ENCODE data around the gene HES2.
A peak's percentile ranks its signal among the peaks of the same experiment; 100 is the strongest.
"Not testable (repeated sequence)": the region's sequence is repeated elsewhere in the genome, so short reads cannot be mapped to it uniquely, and the experiment has no call there.

The HES2 gene

DNA sequence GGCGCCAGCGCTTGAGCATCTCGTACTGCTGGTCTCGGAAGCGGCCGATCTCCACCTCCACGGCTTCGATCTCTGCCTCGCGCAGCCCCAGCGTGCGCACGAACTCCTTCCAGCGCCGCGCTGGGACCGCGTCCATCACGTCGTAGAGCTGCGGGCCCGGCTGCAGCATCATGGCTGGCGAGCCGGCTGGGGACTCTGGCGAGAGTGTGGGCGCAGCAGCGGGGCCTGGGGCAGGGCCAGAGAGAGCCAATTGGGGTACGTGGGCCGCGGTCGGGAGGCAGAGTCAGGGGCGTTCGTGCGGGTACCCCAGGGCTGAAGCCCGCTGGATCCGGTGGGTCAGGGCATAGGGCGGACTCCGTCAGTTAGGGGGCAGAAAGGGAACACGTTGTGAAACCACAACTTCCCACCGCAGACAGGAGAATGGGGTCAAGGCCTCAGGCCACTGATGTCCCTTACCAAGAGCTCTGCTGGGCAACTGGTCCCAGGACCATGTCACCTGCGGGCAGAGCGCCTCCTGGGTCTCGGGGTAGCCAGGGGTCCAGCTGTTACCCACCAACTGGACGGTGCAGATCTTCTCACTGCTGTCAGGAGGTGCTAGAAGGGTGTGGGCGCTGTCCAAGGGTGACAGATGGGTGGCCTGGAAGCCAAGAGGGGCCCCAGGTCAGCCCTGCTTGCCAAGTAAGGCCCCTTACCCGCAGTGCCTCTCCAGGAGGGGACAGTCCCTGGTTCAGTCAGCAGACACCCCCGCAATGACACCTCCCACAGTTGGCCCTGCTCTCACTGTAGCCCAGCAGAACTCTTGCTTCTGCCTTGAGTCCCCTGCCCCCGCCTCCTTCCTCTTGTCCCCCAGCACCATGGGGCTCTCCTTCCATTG lies 42.1 kb upstream of the HES2 start:
- Histone ChIP-seq H3K9me3 (ENCODE audit: control insufficient read depth, low read length) (no peaks in the 10 kb centered on the region), H3K4me1 (ENCODE audit: control insufficient read depth, insufficient read depth, low read length) (peaks cover 10% of the 10 kb centered on the region), H3K4me3 (ENCODE audit: low read length) (no peak overlapping the region), H3K36me3 (ENCODE audit: control insufficient read depth, insufficient read depth, low read length) (no peaks in the 10 kb centered on the region), H3K9ac (ENCODE audit: low read length) (no peak overlapping the region), H3K27me3 (ENCODE audit: control insufficient read depth, insufficient read depth, low read length) (peaks cover 33% of the 10 kb centered on the region)

DNA sequence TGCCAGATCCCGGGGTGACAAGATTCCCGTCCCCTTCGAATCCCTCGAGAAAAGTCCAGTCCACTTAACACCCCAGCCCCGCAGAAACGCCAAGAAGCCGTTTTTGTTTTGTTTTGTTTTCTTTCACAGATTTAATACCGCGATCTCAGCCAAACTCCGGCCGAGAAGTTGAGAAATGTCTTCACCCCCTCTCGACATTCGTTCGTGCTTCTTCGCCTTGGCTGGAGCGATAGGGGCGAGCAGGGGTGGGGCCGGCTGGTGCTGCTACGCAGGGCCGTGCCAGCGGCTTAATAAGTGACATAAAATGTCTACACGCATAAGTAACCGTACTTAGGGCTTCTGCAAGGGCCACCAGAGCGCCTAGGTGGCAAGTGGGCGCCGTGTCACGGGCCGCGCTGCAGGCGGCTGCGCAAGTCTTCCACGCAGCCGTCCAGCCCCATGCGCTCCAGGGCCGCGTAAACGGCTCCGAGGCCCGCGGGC lies 41.4 kb upstream of the HES2 start:
- H3K36me3 ChIP-seq (ENCODE audit: control insufficient read depth, insufficient read depth, low read length): no peaks in the 10 kb centered on the region
- peak overlapping the region; percentile 47 for H3K9ac ChIP-seq (ENCODE audit: low read length)
- no peak overlapping the region for H3K4me3 ChIP-seq (ENCODE audit: low read length)
- peaks cover 36% of the 10 kb centered on the region for H3K27me3 ChIP-seq (ENCODE audit: control insufficient read depth, insufficient read depth, low read length)
- peaks cover 10% of the 10 kb centered on the region for H3K4me1 ChIP-seq (ENCODE audit: control insufficient read depth, insufficient read depth, low read length)
- no peaks in the 10 kb centered on the region for H3K9me3 ChIP-seq (ENCODE audit: control insufficient read depth, low read length)

DNA sequence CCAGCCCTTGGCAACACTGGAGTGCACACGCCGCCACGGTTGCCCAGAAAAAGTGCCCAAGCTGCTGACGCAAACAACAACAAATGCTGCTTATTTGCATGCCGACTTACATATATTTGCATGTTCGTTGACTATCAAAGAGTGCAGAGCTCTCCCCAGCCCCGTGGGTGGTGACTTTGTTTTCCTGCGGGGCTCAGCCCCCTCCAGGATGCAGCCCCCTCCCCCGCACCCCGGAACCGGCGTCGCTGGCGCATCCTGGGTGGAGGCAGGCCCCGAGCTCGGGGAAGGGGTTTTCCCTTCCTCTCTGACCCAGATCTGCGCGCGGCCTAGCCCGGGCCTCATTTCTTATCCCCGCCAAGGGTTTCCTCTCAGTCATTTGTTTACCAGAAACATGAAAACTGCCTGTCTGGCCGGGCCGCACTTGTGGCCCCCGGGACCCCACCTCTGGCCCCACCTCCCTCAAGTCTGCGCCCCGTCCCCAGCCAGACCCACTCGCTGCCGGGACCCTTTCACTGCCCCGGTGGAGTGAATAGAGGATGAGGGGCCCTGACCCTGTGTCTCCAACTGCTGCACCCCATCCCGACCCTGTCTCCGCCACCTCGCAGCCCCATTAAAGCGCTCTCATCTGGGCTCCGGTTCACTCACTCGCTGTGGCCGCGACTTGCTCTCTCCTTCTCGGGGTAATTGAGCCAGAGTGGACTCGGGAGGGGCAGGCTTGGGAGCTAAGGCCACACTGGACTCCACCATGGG lies 40.8 kb upstream of the HES2 start:
- peaks cover 10% of the 10 kb centered on the region for H3K4me1 ChIP-seq (ENCODE audit: control insufficient read depth, insufficient read depth, low read length)
- no peaks in the 10 kb centered on the region for H3K36me3 ChIP-seq (ENCODE audit: control insufficient read depth, insufficient read depth, low read length)
- H3K9me3 ChIP-seq (ENCODE audit: control insufficient read depth, low read length): no peaks in the 10 kb centered on the region
- no peak overlapping the region for H3K4me3 ChIP-seq (ENCODE audit: low read length)
- peaks cover 38% of the 10 kb centered on the region for H3K27me3 ChIP-seq (ENCODE audit: control insufficient read depth, insufficient read depth, low read length)
- peak overlapping the region; percentile 47 for H3K9ac ChIP-seq (ENCODE audit: low read length)

DNA sequence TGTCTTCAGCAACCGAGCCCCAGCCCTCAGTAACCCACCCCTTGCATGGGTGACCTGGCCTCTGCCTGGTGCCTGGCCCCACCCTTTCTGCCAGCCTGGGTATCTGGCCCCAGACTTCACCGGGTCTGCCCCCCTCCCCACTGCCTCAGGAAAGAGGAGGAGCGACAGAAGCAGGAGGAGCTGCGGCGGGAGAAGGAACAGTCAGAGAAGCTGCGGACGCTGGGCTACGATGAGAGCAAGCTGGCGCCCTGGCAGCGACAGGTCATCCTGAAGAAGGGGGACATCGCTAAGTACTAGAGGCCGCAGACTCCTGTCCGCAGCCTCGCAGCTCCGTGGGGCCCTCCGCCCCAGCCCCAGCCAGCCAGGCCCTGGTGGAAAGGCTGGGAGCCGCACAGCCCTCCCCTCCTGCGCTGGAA lies 40.1 kb upstream of the HES2 start:
- H3K9me3 ChIP-seq (ENCODE audit: control insufficient read depth, low read length): no peaks in the 10 kb centered on the region
- H3K36me3 ChIP-seq (ENCODE audit: control insufficient read depth, insufficient read depth, low read length): no peaks in the 10 kb centered on the region
- peaks cover 43% of the 10 kb centered on the region for H3K27me3 ChIP-seq (ENCODE audit: control insufficient read depth, insufficient read depth, low read length)
- H3K4me3 ChIP-seq (ENCODE audit: low read length): no peak overlapping the region
- peaks cover 10% of the 10 kb centered on the region for H3K4me1 ChIP-seq (ENCODE audit: control insufficient read depth, insufficient read depth, low read length)
- H3K9ac ChIP-seq (ENCODE audit: low read length): peak overlapping the region; percentile 2

DNA sequence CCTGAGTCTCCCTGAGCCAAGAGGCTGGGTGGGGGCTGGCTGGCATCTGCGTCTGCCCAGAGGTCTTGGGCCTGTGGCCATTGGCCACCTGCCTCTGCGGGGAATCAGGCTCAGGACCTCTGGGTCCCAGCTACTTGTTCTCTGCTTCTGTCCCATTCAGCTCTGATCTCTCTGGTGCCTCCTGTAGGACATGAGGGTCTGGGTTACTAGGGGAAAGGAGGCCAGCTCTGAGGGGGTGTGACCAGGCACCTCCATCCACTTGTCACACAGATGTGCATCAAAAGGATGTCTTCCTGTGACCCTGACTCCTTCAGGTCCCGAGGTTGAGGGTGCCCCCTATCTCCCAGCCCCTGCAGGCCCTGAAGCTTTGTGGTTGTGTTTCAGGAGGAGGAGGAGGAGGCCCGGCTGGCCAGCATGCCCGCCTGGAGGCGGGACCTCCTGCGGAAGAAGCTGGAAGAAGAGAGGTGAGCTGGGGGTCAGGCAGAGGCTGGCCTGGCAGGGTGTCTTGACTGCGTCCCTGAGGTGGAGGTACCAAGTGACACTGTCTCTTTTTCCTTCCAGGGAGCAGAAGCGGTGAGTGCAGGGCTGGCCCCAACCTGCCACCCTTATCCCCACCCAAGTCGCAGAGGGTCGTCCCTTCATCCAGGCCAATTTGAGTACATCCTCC lies 37.2 kb upstream of the HES2 start:
- Histone ChIP-seq H3K27me3 (ENCODE audit: control insufficient read depth, insufficient read depth, low read length) (peaks cover 58% of the 10 kb centered on the region), H3K4me1 (ENCODE audit: control insufficient read depth, insufficient read depth, low read length) (peaks cover 6% of the 10 kb centered on the region)

DNA sequence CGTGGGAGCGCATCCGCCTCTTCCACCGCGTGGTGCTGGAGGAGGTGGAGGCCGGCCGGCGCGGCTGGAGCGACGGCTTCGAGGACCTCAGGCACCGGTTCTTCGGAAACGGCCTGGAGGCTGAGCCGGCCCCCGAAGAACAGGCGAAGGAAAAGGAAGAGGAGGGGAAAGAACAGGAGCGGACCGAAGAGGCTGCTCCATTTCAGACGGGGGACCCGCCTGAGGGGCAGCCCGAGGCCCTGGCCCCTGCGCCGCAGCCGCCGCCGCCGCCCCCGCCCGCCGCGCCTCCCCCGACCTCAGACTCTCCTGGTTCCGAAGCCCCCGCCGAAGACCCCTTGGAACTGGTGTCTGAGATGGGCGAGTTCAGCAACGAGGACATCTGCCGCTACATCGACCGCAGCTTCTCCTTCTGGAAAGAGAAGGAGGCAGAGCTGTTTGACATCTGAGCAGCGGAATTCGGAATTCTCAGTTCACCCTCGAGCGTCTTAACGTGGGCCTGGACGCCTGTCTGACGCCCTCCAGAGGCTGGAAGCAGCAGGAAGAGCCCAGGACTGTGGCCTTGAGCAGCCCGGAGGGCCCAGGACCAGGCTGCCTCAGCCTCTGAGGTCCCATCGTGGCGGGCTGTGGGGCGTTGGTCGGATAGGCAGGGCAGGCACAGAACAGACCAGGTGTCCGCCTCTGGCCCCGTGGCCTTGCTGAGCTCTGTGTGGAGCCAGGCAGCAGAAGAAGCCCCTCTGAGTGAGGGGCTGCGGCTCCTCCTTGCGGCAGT lies 36.2 kb upstream of the HES2 start:
- H3K9me3 ChIP-seq (ENCODE audit: control insufficient read depth, low read length); H3K4me3 ChIP-seq (ENCODE audit: low read length); H3K36me3 ChIP-seq (ENCODE audit: control insufficient read depth, insufficient read depth, low read length); H3K9ac ChIP-seq (ENCODE audit: low read length): not testable (repeated sequence)
- H3K27me3 ChIP-seq (ENCODE audit: control insufficient read depth, insufficient read depth, low read length): peaks cover 57% of the 10 kb centered on the region
- H3K4me1 ChIP-seq (ENCODE audit: control insufficient read depth, insufficient read depth, low read length): peaks cover 11% of the 10 kb centered on the region

More for the DNA sequence above, 37.2 kb upstream of the HES2 start:
- H3K36me3 ChIP-seq (ENCODE audit: control insufficient read depth, insufficient read depth, low read length): no peaks in the 10 kb centered on the region
- H3K9ac ChIP-seq (ENCODE audit: low read length): no peak overlapping the region
- H3K4me3 ChIP-seq (ENCODE audit: low read length): no peak overlapping the region
- no peaks in the 10 kb centered on the region for H3K9me3 ChIP-seq (ENCODE audit: control insufficient read depth, low read length)

DNA sequence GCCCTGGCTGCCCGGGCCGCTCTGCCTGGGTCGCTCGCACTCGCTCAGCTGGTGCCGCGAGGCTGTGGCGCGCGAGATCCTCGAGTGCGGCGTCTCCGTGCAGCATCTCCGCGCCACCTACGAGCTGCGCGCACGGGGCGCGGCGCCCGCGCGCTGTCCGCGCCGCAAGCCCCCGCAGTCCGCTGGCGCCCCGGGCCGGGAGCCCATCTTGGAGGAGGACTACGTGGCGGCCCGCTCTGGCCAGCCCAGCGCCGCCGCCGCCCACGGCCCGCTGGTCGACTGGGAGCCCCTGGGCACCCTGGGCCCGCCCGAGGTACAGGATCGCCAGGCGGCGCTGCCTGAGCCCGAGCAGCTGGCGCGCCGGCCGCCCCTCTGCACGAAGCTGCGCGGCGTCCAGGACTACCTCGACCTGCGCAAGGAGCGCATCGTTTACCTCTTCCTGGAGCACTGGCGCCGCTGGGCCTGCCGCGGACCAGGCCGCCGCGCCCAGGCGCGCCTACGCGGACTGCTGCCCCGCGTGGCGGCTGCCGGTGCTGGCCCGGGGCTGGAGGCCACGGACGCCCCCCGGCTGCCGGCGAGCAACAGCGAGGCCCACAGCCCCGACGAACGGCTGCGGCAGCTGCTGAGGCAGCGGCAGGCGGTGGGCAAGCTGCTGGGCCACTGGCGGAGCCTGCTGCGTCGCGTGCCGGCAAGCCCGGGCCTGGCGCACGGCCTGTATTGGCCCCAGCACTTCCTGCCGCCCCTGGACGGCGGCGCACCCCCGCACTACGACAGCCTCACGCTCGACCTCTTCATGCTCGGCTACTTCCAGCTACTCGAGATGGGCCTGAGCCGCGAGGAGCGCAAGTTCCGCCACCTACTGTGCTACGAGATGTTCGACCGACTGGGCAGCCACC lies 35.4 kb upstream of the HES2 start:
- Histone ChIP-seq H3K36me3 (ENCODE audit: control insufficient read depth, insufficient read depth, low read length) (no peaks in the 10 kb centered on the region), H3K27me3 (ENCODE audit: control insufficient read depth, insufficient read depth, low read length) (peaks cover 52% of the 10 kb centered on the region), H3K9me3 (ENCODE audit: control insufficient read depth, low read length) (no peaks in the 10 kb centered on the region), H3K4me3 (ENCODE audit: low read length) (no peak overlapping the region), H3K9ac (ENCODE audit: low read length) (no peak overlapping the region), H3K4me1 (ENCODE audit: control insufficient read depth, insufficient read depth, low read length) (peaks cover 17% of the 10 kb centered on the region)

DNA sequence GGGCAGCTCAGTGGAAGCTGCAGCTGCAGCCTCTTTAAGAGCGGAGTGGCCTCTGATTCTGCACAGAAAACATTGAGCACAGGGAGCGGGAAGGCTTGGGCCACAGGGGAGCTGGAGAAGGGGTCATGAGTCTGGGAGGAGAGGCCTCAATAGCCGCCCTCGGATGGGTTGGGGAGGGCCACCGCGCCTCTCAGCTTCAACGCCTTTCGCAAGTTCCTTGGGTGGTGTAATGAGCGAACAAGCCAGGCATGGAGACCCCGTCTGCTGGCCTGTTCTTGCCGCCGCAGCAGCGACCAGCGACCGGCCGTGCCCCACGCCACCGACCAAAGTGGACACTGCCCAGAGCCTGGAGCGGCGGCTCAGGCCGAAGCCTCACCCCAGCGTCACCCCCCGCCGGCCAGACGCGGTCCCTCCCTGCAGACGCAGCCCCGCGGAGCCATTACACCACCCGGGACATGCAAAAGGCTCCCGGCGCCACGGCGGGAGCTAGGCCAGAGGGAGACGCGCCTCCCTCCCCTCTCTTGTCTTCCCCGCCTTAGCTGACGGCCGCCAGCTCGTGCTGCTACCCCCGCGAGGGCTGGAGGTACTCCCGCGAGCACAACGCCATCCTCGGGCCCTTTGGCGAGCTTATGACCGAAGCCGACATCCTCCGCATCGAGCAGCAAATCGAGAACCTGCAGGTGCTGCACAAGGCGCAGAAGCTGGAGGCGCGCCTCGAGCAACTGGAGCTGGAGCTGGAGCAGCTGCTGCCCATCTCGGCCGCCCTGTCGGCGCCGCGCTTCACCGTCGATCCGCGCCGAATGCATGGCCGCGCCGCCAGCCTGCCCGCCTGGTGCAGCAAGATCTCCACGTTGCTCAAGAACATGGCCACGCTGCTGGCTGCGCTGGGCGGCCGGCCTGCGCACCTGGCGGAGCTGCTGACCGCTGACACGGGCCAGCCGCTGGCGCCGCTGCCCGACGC lies 34.5 kb upstream of the HES2 start:
- Histone ChIP-seq H3K4me1 (ENCODE audit: control insufficient read depth, insufficient read depth, low read length) (peaks cover 26% of the 10 kb centered on the region), H3K27me3 (ENCODE audit: control insufficient read depth, insufficient read depth, low read length) (peaks cover 51% of the 10 kb centered on the region)
- not testable (repeated sequence) for H3K36me3 ChIP-seq (ENCODE audit: control insufficient read depth, insufficient read depth, low read length); H3K9ac ChIP-seq (ENCODE audit: low read length); H3K4me3 ChIP-seq (ENCODE audit: low read length); H3K9me3 ChIP-seq (ENCODE audit: control insufficient read depth, low read length)

DNA sequence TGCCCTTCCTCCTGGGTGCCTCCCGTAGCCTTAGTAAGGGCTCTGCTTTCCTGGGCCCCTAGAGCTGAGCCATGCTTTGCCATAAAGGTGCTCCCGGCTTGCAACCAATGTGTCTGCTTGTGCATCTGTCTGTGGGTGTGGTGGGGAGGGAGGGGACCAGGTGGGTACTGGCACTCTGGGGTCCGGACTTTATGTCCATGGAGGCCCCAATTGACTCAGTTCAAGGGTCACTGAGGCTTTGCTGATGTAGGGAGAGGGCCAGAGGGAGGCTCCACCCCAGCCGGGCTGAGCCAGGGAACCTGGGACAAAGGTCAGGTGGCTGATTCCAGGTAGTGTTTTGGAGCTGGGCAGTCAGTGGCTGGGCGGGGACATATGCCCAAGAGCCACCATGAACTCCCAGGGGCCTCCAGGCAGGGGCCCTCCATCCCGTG lies 31.2 kb upstream of the HES2 start:
- Histone ChIP-seq H3K4me3 (ENCODE audit: low read length) (no peak overlapping the region), H3K36me3 (ENCODE audit: control insufficient read depth, insufficient read depth, low read length) (no peaks in the 10 kb centered on the region), H3K4me1 (ENCODE audit: control insufficient read depth, insufficient read depth, low read length) (peaks cover 36% of the 10 kb centered on the region), H3K9ac (ENCODE audit: low read length) (peak overlapping the region; percentile 8), H3K9me3 (ENCODE audit: control insufficient read depth, low read length) (no peaks in the 10 kb centered on the region), H3K27me3 (ENCODE audit: control insufficient read depth, insufficient read depth, low read length) (peaks cover 67% of the 10 kb centered on the region)

DNA sequence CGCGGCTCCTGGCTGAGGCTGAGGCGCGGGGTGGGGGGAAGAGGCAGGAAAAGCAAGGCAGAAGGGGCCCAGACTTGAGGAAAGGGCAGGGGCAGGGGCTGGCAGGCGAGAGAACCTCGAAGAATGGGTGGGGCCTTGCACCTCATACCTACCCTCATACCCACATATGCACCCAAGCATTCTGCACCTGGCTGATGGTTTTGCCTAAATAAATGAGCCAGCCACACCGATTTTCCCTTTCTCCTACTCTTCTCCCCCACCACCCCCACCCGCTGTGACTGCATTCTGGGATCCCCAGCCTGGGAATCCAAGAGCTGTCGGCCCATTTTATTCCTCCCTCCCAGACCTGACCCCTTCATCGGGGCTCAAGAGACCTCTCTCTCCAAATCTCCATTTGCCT lies 30.8 kb upstream of the HES2 start:
- not testable (repeated sequence) for H3K9me3 ChIP-seq (ENCODE audit: control insufficient read depth, low read length); H3K36me3 ChIP-seq (ENCODE audit: control insufficient read depth, insufficient read depth, low read length); H3K4me3 ChIP-seq (ENCODE audit: low read length)
- H3K27me3 ChIP-seq (ENCODE audit: control insufficient read depth, insufficient read depth, low read length): peaks cover 67% of the 10 kb centered on the region
- H3K4me1 ChIP-seq (ENCODE audit: control insufficient read depth, insufficient read depth, low read length): peaks cover 36% of the 10 kb centered on the region
- peak overlapping the region; percentile 8 for H3K9ac ChIP-seq (ENCODE audit: low read length)

Data from mucosa of stomach (tissue), 1 donor.